ENCODE measurements around the gene SKI.

Gene SKI

GRCh38 chr1:2334366-2334765 is 106.2 kb downstream of the SKI start:
- Mint-ChIP-seq H3K9me3 (no peaks in the 10 kb centered on the region), H3K4me3 (no peak overlapping the region), H3K36me3 (ENCODE audit: low read depth) (no peaks in the 10 kb centered on the region), H3K27me3 (ENCODE audit: low read depth, poor library complexity) (peaks cover 11% of the 10 kb centered on the region), H3K27ac (peak overlapping the region; percentile 59), H3K4me1 (peaks cover 49% of the 10 kb centered on the region)
- no peak for TF ChIP-seq CTCF (IDR thresholded peaks at IDR 0.05)
- DNase-seq: no peak

- peaks cover 11% of the 10 kb centered on the region for H3K27me3 Mint-ChIP-seq (ENCODE audit: low read depth, poor library complexity)
- no peak for DNase-seq
- peaks cover 49% of the 10 kb centered on the region for H3K4me1 Mint-ChIP-seq
- H3K4me3 Mint-ChIP-seq: no peak overlapping the region
- H3K27ac Mint-ChIP-seq: peak overlapping the region; percentile 59
- TF ChIP-seq CTCF (IDR thresholded peaks at IDR 0.05): no peak
- no peaks in the 10 kb centered on the region for H3K9me3 Mint-ChIP-seq
- H3K36me3 Mint-ChIP-seq (ENCODE audit: low read depth): no peaks in the 10 kb centered on the region
Measured at GRCh38 chr1:2334883-2335534, 106.9 kb downstream of the SKI start.

GRCh38 chr1:2335721-2336455 is 107.8 kb downstream of the SKI start:
- Mint-ChIP-seq H3K36me3 (ENCODE audit: low read depth) (no peaks in the 10 kb centered on the region), H3K4me1 (peaks cover 48% of the 10 kb centered on the region), H3K4me3 (no peak overlapping the region), H3K9me3 (no peaks in the 10 kb centered on the region), H3K27ac (no peak overlapping the region), H3K27me3 (ENCODE audit: low read depth, poor library complexity) (peaks cover 11% of the 10 kb centered on the region)
- no peak for TF ChIP-seq CTCF (IDR thresholded peaks at IDR 0.05)
- DNase-seq: no peak

DNA sequence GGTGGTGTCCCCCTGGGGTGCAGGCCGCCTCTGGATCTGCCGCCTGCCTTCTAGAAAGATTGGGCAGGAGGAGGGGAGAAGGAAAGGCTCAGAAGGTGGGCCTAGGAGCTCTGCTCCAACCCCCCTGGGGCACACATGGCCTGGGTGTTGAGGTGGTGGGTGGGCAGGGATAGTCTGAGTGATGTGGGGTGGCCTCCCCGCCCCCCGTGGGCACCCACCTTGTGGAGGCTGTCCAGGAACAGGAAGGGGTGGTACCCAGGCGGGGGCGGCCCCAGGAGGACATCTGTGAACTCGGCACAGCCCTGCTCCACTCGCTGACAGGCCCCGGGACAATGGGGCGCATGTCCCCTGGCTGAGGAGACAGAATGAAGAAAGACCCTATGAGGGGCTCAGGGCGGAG is 108.4 kb downstream of the SKI start:
- no peaks in the 10 kb centered on the region for H3K9me3 Mint-ChIP-seq
- no peak overlapping the region for H3K27ac Mint-ChIP-seq

DNA sequence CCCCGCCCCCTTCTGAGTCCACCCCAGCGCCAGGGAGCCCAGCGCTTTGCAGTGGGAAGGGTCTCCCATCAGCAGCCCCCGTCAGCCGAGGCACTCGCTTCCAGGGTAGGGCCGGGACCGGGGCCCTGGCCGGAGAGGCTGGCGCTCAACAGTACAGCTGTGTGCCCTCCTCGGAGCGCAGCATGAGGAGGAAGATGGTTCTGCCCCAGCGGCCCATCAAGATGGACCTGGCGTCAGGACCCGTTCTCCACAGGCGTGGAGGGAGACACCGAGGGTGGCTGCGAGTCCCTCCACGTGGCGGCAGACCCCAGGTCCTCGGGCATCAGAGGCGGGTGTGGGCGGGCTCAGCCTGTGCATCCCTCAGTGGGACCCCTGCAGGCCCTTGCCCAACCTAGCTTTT is 109.0 kb downstream of the SKI start:
- no peak for DNase-seq
- Mint-ChIP-seq H3K27ac (no peak overlapping the region), H3K36me3 (ENCODE audit: low read depth) (no peaks in the 10 kb centered on the region), H3K27me3 (ENCODE audit: low read depth, poor library complexity) (peaks cover 8% of the 10 kb centered on the region), H3K4me3 (no peak overlapping the region), H3K9me3 (no peaks in the 10 kb centered on the region), H3K4me1 (peaks cover 59% of the 10 kb centered on the region)
- no peak for TF ChIP-seq CTCF (IDR thresholded peaks at IDR 0.05)

More for the DNA sequence above, 108.4 kb downstream of the SKI start:
- no peak overlapping the region for H3K4me3 Mint-ChIP-seq
- no peak for DNase-seq
- H3K36me3 Mint-ChIP-seq (ENCODE audit: low read depth): no peaks in the 10 kb centered on the region
- peaks cover 11% of the 10 kb centered on the region for H3K27me3 Mint-ChIP-seq (ENCODE audit: low read depth, poor library complexity)
- H3K4me1 Mint-ChIP-seq: peaks cover 53% of the 10 kb centered on the region
- TF ChIP-seq CTCF (IDR thresholded peaks at IDR 0.05): no peak

GRCh38 chr1:2337501-2337900 is 109.4 kb downstream of the SKI start:
- H3K36me3 Mint-ChIP-seq (ENCODE audit: low read depth): no peaks in the 10 kb centered on the region
- H3K4me3 Mint-ChIP-seq: no peak overlapping the region
- H3K27ac Mint-ChIP-seq: no peak overlapping the region
- peaks cover 7% of the 10 kb centered on the region for H3K27me3 Mint-ChIP-seq (ENCODE audit: low read depth, poor library complexity)
- peaks cover 63% of the 10 kb centered on the region for H3K4me1 Mint-ChIP-seq
- no peaks in the 10 kb centered on the region for H3K9me3 Mint-ChIP-seq
- no peak for DNase-seq
- TF ChIP-seq CTCF (IDR thresholded peaks at IDR 0.05): no peak

All from nephron progenitor cell (in vitro differentiated cells).